MM.1S (cell line): ENCODE results near the gene BRINP1.

Source experiments
- DNase-seq: peaks from one replicate; pipeline ENCODE4 v3.0.0-alpha.2; 2015
- H2AFZ ChIP-seq: fragments of 300-600 bp; sonication (generic); 2 replicates; pipeline ENCODE4 v1.6.0; 2016; ENCODE audit warnings: antibody characterized with exemption, low read length
- H3F3A ChIP-seq: fragments of 300-600 bp; sonication (generic); 2 replicates; pipeline ENCODE4 v1.6.1; 2016; ENCODE audit warnings: mild to moderate bottlenecking, antibody characterized with exemption, low read length, moderate library complexity, mixed read lengths; ENCODE audit not compliant: insufficient read depth
- H3K27ac ChIP-seq: fragments of 300-600 bp; sonication (generic); 2 replicates; pipeline ENCODE4 v1.5.1; 2016; ENCODE audit warnings: mild to moderate bottlenecking, low read length
- H3K27me3 ChIP-seq: fragments of 300-600 bp; sonication (generic); replicated peaks from 2 replicates; pipeline ENCODE4 v1.6.0; 2016; ENCODE audit warnings: low read length; ENCODE audit not compliant: insufficient read depth
- H3K36me3 ChIP-seq: fragments of 300-600 bp; sonication (generic); replicated peaks from 2 replicates; pipeline ENCODE4 v1.6.1; 2016; ENCODE audit warnings: mild to moderate bottlenecking, low read length, mixed read lengths; ENCODE audit not compliant: insufficient read depth
- H3K4me1 ChIP-seq: fragments of 300-600 bp; sonication (generic); 2 replicates; pipeline ENCODE4 v1.6.1; 2016; ENCODE audit warnings: low read length, mixed read lengths
- H3K4me2 ChIP-seq: fragments of 300-600 bp; sonication (generic); 2 replicates; pipeline ENCODE4 v1.6.0; 2016; ENCODE audit warnings: low read depth, low read length
- H3K4me3 ChIP-seq: fragments of 300-600 bp; sonication (generic); 2 replicates; pipeline ENCODE4 v1.5.1; 2016; ENCODE audit warnings: low read length, mixed read lengths
- H3K79me2 ChIP-seq: fragments of 300-600 bp; sonication (generic); 2 replicates; pipeline ENCODE4 v1.6.1; 2016; ENCODE audit warnings: mixed run types, low read length, mixed read lengths
- H3K9ac ChIP-seq: fragments of 300-600 bp; sonication (generic); 2 replicates; pipeline ENCODE4 v1.6.1; 2016; ENCODE audit warnings: low read length, mixed read lengths
- H3K9me2 ChIP-seq: fragments of 300-600 bp; sonication (generic); replicated peaks from 2 replicates; pipeline ENCODE4 v1.6.1; 2016; ENCODE audit warnings: mild to moderate bottlenecking, low read length, mixed read lengths; ENCODE audit not compliant: insufficient read depth
- H3K9me3 ChIP-seq: fragments of 300-600 bp; sonication (generic); replicated peaks from 2 replicates; pipeline ENCODE4 v1.6.1; 2016; ENCODE audit warnings: mild to moderate bottlenecking, low read length, mixed read lengths; ENCODE audit not compliant: insufficient read depth
- H4K20me1 ChIP-seq: fragments of 300-600 bp; sonication (generic); 2 replicates; pipeline ENCODE4 v1.6.1; 2016; ENCODE audit warnings: mild to moderate bottlenecking, low read length, moderate library complexity, mixed read lengths; ENCODE audit not compliant: insufficient read depth
- EZH2 ChIP-seq: fragments of 300-600 bp; sonication (generic); optimal IDR thresholded peaks from 2 replicates; pipeline ENCODE3; 2017; ENCODE audit warnings: low read depth, mild to moderate bottlenecking, antibody characterized with exemption, low read length, mixed read lengths
- EZH2phosphoT487 ChIP-seq: fragments of 300-600 bp; sonication (generic); IDR thresholded peaks from 2 replicates; pipeline ENCODE4 v1.6.1; 2018; ENCODE audit warnings: antibody characterized with exemption, low read length
- TF ChIP-seq, protein P1 (sequence below): fragments of 300-600 bp; sonication (generic); IDR thresholded peaks from 2 replicates; pipeline ENCODE4 v1.5.1; 2016; ENCODE audit warnings: antibody characterized with exemption, low read length, mixed read lengths

Gene BRINP1

DNA sequence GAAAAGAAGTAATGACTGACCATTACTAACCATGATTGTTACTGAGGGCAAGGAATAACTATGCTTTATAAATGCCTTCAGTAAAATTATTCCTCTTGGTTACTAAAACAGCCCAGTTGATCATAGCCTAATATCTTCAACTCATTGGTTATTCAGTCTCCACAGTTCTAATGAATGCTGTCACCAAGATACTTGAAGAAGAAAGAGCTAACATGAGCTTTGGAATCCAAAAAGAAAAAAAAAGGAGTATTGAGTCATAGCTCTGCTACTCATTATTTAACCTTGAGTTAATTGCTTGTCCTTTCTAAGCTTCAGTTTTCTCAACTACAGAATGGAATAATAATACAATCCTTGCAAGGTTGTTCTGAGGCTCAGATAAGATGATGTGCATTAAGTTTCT is 187.7 kb downstream of the BRINP1 start:
- Histone ChIP-seq H4K20me1 (no peaks in the 10 kb centered on the region), H2AFZ (no peak overlapping the region), H3K4me1 (no peaks in the 10 kb centered on the region), H3K9me2 (no peaks in the 10 kb centered on the region), H3K4me3 (no peak overlapping the region), H3K27me3 (no peaks in the 10 kb centered on the region), H3F3A (no peaks in the 10 kb centered on the region), H3K4me2 (no peak overlapping the region), H3K9ac (no peak overlapping the region), H3K27ac (no peak overlapping the region), H3K36me3 (no peaks in the 10 kb centered on the region), H3K79me2 (no peaks in the 10 kb centered on the region), H3K9me3 (no peaks in the 10 kb centered on the region)
- TF ChIP-seq, protein P1, sequence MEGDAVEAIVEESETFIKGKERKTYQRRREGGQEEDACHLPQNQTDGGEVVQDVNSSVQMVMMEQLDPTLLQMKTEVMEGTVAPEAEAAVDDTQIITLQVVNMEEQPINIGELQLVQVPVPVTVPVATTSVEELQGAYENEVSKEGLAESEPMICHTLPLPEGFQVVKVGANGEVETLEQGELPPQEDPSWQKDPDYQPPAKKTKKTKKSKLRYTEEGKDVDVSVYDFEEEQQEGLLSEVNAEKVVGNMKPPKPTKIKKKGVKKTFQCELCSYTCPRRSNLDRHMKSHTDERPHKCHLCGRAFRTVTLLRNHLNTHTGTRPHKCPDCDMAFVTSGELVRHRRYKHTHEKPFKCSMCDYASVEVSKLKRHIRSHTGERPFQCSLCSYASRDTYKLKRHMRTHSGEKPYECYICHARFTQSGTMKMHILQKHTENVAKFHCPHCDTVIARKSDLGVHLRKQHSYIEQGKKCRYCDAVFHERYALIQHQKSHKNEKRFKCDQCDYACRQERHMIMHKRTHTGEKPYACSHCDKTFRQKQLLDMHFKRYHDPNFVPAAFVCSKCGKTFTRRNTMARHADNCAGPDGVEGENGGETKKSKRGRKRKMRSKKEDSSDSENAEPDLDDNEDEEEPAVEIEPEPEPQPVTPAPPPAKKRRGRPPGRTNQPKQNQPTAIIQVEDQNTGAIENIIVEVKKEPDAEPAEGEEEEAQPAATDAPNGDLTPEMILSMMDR = no peak
- TF ChIP-seq EZH2 = no peak
- no peak for DNase-seq

DNA sequence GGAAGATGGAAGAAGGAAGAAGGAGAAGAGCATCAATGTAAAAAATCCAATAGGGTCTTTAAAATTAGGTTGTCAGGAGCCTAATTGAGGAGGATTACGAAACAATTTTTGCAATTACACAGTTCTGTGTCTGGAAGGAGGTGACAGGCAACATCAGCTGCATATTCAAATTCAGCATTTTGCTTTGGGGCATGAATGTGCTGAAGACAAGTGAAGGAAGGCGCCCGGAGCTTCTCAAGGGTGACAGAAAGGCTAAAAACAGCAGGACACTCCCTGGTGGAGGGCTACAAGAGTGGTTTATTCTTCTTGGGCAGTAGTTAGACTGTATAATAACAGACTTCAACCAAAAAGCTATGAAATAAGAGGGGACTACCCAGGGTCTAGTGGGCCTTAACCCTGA is 188.3 kb downstream of the BRINP1 start:
- Histone ChIP-seq H3K9ac (no peak overlapping the region), H3K27ac (no peak overlapping the region), H3K36me3 (no peaks in the 10 kb centered on the region), H3F3A (no peaks in the 10 kb centered on the region), H3K9me3 (no peaks in the 10 kb centered on the region), H4K20me1 (no peaks in the 10 kb centered on the region), H3K79me2 (no peaks in the 10 kb centered on the region), H2AFZ (no peak overlapping the region), H3K9me2 (no peaks in the 10 kb centered on the region), H3K4me2 (no peak overlapping the region), H3K4me1 (no peaks in the 10 kb centered on the region), H3K27me3 (no peaks in the 10 kb centered on the region), H3K4me3 (no peak overlapping the region)
- TF ChIP-seq, protein P1 = no peak
- TF ChIP-seq EZH2 = no peak
- no peak for DNase-seq

DNA sequence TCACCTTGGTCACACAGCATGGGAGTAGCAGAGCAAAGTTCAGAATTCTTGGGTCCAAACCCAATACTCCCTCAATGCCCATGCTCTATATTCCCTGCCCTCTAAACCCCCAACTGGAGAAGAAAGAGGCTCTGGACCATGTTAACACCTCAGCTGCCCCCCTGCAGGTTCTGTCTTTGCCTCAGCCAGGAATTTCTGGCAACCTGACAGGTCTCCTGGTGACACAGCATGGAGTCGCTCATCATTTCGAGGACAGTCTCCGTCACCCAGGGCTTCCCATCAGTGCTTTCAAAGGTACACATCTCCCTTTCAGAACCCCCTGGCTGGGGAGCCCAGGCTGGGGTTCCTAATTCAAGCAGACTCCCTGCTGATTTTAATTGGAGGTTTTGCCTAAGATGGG is 189.5 kb downstream of the BRINP1 start:
- no peaks in the 10 kb centered on the region for H3K79me2 ChIP-seq
- H3K9ac ChIP-seq = no peak overlapping the region
- no peak overlapping the region for H3K4me3 ChIP-seq
- no peaks in the 10 kb centered on the region for H3K9me2 ChIP-seq
- DNase-seq = no peak
- no peaks in the 10 kb centered on the region for H4K20me1 ChIP-seq
- no peak overlapping the region for H2AFZ ChIP-seq
- H3K36me3 ChIP-seq = no peaks in the 10 kb centered on the region
- H3K27me3 ChIP-seq = no peaks in the 10 kb centered on the region
- H3F3A ChIP-seq = no peaks in the 10 kb centered on the region
- H3K4me2 ChIP-seq = no peak overlapping the region
- no peak overlapping the region for H3K27ac ChIP-seq
- H3K4me1 ChIP-seq = no peaks in the 10 kb centered on the region
- TF ChIP-seq EZH2 = no peak
- TF ChIP-seq, protein P1 = no peak
- TF ChIP-seq EZH2phosphoT487 = no peak
- H3K9me3 ChIP-seq = no peaks in the 10 kb centered on the region

DNA sequence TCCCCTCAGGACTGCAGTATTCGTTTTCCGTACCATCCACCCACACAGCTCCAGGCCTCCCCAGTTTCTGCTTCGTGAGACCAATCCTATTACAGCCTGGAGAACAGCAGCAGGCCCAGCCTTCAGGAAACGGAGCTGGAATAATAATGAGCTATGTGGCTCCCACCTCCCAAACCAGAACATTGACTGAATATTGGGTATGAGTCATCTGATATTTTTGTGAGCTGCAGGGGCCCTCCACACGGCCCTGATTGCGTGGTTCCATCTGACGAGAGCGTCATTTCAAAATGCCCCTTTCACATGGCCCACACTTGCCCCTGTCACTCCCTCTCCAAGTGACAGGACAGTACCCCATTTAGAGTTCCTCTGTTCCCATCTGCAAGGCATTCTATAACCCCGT is 192.0 kb downstream of the BRINP1 start:
- no peak overlapping the region for H3K4me2 ChIP-seq
- no peaks in the 10 kb centered on the region for H3F3A ChIP-seq
- H2AFZ ChIP-seq = no peak overlapping the region
- H4K20me1 ChIP-seq = no peaks in the 10 kb centered on the region
- no peaks in the 10 kb centered on the region for H3K4me1 ChIP-seq
- H3K79me2 ChIP-seq = no peaks in the 10 kb centered on the region
- no peak overlapping the region for H3K4me3 ChIP-seq
- H3K27me3 ChIP-seq = no peaks in the 10 kb centered on the region
- no peak overlapping the region for H3K27ac ChIP-seq
- DNase-seq = no peak
- no peaks in the 10 kb centered on the region for H3K36me3 ChIP-seq
- no peak overlapping the region for H3K9ac ChIP-seq
- no peaks in the 10 kb centered on the region for H3K9me3 ChIP-seq
- no peak for TF ChIP-seq EZH2phosphoT487
- TF ChIP-seq, protein P1 = no peak
- no peak for TF ChIP-seq EZH2
- H3K9me2 ChIP-seq = no peaks in the 10 kb centered on the region
